ENCODE data around the gene RPL13.

The RPL13 gene

DNA sequence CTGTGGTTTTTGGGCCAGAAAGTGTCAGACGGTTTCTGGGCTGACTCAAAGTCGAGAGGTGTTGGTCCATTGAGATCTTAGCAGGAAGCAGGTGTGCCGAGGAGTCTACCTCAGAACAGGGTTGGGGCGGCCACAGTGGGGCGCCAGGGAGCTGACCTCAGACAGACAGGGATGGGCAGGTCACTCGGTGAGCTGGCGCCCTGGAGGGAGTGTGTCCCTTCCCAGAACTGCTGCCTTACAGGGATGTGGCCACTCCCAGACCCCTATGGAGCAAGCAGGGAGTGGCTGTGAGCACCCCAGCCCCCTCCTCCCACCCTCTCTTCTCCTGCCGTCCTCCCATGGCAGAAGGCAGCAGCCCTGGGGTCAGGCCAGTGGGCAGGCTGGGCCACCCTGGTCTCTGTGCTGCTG lies 39.0 kb downstream of the RPL13 start:
- DNase-seq: no peak

DNA sequence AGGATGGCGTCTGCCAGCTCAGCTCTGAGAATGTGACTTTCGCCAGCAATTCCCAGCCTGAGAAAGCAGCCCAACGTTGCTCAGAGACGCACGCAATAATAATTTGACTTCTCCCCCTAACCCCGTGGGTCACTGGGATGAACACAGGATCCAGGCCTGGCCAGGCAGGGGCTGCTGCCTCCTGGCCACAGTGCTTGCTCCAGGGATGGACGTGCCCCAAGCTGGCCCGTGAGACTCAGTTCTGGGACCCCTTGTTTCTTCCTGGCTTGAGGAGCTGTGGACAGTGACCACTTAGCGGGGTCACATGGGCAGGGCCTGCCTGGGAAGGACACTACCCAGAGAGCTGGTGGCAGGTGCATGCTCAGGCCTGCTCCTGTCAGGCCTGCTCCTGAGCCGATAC lies 39.4 kb downstream of the RPL13 start:
- no peak for DNase-seq

DNA sequence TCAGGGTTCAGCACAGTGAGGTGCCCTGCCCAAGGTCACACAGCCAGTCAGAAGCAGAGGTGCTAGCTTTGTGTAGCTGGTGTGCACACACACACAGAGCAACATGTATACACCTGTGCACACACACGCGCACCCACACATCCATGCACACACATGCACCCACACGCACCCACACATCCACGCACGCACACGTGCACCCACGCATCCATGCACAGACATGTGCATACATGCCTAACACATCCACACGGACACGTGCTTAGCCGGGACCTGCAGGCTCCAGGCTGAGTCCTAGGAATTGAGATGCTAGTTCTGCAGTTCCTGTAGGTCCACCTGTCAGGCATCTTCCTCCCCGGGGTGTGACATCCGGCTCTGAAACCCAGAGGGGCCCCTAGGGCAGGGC lies 39.9 kb downstream of the RPL13 start:
- no peak for DNase-seq

DNA sequence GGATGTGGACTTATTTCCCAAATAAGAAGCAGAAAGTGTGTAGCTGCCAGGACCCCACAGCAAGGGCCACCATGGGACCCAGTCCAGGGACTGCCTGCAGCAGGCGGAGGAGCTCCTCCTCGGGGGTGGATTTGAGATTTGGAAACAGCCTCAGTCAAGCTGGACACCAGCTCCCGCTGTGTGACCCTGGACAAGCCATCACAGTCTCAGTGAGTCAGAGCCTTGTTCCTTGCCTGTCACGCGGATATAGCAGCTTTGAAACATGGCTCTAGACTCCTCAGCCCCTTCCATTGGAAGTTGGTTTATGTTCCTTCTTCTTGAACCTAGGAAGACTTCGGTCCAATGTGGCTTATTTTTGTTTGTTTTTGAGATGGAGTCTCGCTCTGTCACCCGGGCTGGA lies 40.5 kb downstream of the RPL13 start:
- no peak for DNase-seq

DNA sequence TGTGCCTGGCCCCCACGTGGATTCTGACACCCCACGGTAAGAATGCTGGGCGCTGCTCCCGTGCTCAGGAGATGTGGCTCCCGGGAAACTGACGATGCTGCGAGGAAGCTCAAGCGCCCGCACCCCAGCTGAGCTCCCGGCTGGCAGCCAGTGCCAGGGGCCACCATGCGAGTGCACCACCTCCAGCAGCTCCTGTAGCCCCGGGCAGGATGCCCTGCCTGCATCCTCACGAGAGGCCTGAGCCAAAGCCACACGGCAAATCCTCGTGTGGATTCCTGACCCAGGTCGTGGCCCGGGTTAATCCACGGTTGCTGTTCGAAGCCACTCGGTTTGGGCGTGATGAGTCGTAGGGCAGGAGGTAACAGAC lies 41.4 kb downstream of the RPL13 start:
- no peak for DNase-seq

DNA sequence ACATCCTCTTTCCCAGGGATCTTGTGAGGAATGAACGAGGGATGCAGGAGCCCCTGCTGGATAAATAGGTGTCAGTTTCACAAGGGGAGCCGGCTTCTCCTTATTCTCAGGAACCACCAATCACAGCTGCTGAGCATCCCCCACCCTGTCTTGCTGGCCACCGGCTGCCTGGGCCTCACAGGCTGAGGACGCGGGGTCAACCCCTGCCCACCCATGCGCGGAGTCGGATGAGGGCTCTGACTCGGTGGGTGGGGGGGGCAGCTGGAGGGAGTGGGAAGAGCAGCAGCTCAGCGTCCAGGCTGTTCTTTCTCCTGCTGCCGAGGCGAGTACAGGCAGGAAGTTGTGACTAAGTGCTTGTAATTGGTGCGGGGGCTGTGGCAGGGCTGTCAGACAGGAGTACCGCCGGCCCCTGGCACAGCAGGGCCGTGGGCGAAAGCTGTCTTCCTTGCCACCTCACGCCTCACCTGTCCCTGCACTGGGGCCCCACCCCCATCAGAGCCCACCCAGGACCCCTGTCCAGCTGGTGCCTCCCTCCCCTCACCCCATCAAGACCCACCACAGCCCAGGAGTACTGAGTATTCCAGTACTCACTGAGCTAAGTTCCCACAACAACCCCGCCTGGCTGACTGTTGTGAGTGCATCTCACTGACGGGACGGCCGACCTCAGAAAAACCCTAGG lies 41.9 kb downstream of the RPL13 start:
- DNase-seq: peak; percentile 35

DNA sequence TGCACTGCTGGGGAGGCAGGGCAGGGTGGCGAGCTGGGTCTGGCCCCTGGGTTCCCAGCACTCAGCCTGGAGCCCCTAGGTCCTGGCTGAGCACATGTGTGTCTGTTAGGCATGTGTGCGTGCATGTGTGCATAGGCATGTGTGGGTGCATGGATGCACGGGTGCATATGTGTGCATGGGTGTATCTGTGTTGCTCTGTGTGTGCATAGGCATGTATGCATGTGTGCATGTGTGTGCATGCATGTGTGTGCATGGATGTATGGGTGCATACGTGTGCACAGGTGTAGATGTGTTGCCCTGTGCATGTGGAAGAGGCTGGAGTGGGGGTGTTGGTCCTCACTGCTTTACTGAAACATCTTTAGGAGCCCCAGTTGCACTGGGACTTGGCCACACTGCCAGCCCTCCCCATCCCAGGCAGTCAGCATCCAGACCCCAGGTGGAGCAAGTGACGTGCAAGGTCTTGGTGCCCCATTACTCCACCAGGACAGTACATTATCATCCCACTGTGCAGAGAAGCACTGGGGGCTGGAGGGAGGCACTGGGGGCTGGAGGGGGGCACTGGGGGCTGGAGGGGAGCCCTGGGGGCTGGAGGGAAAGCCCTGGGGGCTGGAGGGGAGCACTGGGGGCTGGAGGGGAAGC lies 42.6 kb downstream of the RPL13 start:
- DNase-seq: no peak

DNA sequence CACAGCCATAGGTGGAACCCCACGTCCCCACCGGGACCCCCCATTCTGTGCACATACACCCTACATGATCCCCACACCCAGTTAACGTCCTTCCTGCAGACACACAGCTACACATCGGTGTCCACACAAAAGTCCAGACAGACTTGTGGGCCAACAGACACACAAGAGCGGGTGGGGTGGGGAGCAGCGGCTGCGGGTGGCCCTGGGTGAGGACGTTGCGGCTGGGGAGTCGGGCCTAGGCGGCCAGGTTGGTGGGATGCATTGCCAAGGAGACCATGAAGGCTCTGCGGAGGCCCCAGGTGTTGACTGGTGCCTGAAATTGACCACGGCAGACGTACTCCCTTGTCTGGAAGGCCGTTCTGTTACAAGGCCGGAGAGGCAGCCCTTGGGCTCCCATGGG lies 44.3 kb downstream of the RPL13 start:
- DNase-seq: no peak

DNA sequence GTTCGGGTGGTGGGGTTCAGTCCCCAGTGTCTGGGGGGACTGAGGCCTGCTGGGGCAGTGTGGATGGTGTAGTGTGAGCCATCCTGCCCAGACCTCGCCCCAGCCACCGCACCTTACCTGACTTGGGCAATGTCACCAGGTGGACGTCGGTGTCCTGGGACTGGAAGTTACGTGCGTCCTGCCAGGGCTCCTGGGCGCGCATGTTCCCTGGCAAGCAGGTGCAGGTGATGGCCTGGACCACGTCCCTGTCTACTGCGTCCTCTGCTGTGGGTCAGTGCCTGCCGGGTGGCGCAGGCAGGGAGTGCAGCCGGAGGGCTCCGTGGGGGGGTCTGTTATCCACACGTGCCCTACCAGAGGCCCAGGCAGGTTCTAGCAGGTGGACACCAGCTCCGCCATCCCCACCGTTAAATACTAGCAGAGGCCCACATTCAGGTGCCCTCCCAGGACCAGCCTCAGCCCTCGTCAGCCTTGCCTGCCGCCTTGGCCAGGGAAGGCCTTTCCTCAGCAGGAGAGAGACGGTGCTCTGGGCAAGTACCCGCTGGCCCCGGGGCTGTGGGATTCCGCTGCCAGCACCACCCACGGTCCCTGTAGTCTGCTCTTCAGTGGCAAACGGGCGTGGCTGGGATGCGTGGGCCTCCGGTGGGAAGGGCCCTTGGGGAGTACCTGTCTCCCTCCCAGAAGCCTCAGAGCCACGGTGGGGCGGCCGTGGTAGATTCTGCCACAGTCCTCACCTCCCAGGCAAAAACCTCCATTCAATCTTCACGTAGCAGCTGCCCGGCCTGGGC lies 44.9 kb downstream of the RPL13 start:
- DNase-seq: no peak

DNA sequence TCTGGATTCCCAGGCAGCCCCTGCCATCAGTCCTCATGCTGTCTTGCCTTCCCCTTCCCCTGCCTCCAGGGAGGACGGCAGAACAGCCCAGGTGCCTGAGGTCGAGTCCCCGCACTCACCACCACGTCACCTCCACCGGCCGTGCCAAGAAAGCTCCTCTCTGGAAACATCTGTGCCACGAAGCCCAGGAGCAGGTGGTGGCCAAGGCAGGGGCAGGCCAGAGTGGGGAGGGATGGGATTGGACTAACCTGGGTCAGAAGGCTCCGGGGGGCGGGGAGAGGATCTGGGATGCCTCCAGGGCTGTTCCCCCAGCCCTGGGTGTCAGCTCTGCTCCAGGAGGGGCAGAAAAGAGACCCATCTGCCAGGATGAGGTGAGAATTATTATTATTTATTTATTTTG lies 45.5 kb downstream of the RPL13 start:
- DNase-seq: no peak

DNA sequence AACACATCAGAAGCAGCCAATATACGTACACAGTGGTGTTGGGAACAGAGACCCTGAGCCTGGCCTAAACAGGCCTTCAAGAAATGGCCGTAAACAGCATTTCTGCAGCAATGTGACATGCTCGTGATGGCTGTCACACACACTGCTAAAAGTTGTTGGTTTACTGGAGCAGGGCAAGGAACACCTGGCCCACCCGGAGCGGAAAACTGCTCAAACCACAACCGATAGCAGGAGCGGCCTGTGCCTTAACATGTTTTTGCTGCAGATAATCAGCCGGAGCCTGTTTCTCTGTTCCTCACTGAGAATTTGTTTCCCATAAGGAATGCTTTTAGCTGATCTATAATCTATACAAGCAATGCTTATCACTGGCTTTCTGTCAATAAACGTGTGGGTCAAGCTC lies 47.0 kb downstream of the RPL13 start:
- no peak for DNase-seq

DNA sequence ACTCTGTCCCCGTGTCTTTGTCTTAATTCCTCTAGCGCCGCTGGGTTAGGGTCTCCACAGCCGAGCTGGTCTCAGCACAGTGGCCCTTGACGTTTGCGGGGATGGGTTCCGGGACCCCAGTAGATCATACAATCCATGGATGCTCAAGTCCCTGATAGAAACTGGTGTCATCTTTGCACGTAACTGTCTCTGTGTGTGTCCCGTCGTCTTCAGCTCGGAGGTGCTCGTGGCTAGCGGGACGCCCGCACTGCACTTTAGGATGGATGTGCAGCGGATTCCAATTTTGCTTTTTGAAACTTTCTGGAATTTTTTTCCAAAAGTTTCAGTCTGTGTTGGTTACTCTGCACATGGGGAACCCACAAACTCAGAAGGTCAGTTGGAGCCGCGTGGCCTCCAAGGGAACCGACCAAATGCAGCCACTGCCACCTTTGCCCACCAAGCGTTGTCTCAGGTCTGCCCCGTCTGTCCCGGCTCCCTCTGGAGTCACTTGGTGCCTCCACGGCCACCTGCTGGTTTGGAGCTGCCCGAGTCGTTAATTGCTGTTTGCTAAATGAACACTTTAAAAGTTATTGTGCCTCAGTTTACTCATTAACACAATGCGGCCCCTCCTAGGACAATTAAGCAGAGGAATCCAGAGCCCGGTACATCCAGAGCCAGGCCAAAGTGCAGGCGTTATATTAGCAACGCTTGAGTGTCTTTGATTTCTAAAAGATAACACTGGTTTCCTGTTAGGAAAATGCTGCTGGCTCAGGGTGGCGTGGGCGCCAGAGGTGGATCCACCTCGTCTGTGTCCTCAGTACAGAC lies 47.7 kb downstream of the RPL13 start:
- no peak for DNase-seq

DNA sequence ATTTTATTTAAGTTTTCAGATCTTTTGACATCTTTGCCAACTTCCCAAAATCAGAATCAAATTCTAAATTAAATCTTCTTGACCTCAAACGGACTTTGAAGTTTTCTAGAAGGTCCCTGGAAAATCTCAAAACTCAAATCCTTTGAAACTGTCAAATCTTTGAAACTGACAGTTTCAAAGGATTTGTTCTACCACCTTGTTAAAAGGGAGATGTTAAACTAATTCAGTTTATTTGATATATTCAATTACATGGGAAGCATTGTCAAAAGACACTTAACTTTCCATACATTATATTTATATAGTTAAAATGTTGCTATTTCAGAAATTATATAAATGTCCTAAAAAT lies 49.6 kb downstream of the RPL13 start:
- no peak for DNase-seq

DNA sequence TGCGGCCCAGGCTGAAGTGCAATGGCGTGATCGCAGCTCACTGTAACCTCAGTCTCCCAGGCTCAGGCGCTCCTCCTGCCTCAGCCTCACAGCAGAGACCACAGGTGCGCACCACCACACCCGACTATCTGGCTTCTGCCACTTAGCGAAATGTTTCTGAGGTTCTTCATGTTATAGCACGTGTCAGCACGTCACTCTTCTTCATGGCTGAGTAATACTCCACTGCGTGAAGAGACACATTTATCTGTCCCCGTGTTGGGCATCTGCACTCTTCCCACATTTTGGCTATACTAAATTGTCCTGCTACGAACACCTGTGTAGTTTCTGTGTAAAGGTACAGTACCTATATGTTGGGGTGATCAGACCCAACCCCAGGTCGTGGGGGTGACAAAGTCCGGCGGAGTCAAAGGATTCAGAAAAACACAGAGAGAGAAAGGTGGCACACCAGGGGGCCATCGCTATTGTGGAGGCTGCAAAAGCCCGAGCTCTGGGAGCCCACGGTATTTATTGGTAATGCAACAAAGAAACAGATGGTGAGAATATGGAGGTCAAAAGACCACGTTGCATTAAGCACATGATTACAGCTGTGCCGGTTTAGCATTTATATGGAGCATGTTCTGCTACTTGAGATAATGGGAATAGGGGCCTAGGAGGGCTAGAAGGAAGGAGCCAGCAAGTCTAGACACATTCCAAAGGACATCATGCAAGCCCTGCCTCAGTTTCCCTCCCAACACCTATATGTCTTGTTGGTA lies 52.1 kb downstream of the RPL13 start:
- DNase-seq: no peak

DNA sequence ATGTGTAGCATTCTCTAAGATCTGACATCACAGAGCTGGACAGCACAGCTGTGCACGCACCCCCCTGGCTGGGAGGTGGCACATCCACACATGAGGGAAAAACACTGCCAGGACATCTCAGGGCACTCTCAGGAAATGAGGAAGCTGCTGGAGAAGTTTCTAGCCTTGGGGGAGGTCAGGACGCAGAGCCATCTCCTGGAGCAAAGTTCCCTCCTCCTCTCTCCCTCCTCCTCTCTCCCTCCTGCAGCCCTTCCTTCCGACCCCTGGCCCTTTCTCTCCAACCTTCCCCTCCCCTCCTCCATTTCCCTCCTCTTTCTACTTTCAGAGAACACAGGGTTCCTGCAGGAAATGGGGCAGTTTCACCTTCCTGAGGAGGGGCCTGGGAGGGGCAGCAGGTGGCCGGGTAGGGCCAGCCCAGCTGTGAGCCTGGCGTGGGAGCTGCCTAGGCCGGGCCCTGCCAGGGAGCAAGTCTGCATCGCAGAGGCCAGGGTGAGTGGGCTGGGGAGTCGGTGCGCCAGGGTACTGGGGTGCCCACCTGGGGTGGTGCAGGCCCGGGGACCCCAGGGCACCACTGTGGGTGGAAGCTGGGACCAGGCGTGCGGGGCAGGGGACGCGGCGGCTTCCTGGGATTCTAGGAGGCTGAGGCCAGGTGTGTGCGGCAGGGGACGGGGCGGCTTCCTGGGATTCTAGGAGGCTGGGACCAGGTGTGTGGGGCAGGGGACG lies 52.9 kb downstream of the RPL13 start, which contains the start of gene DPEP1:
Gene DPEP1, plus strand, starts transcription at position 412 of the 723 bp plus-strand sequence. CDS start 16,769 bp downstream, outside the sequence.
- no peak for DNase-seq

DNA sequence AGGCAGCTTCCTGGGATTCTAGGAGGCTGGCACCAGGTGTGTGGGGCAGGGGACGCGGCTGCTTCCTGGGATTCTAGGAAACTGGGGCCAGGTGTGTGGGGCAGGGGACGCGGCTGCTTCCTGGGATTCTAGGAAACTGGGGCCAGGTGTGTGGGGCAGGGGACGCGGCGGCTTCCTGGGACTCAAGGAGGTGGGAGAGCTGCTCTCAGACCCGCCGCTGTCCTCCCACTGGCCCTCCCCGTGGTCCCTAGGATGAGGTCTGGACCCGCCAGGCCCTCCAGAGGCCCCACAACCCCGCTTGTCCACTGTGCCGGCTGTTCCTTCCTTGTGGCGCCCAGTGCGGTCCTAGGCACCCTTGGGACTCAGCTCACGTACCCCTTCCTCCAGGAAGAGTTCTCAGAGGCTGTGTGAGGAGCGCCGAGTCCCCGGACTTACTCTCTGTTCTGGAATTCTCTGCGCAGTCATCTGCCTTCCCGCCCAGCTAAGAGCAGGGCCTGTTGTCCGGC lies 53.5 kb downstream of the RPL13 start:
- no peak for DNase-seq

Data from CD4-positive, alpha-beta T cell treated with Interleukin-15 for 1 hour (primary cell).